HEK293 (cell line): ENCODE results near the gene NFKBIL1.

ENCODE experiments used
- CTCF ChIA-PET: fragments of 350-600 bp; formaldehyde crosslinking; extraction: SDS; loops from one replicate; lab custom pipeline; 2021; ENCODE audit warnings: antibody characterized with exemption; lab: Yijun Ruan, JAX
- POLR2A ChIA-PET: fragments of 300-600 bp; formaldehyde crosslinking; extraction: SDS; loops from one replicate; lab custom pipeline; 2020; ENCODE audit warnings: antibody characterized with exemption, inconsistent platforms; lab: Yijun Ruan, JAX
- H3K27ac ChIP-seq: fragments of 200-500 bp; sonication (Bioruptor generic); 2 replicates; pipeline ENCODE4 v1.5.1; 2014; ENCODE audit warnings: low read depth, low read length, control low read depth, inconsistent platforms; ENCODE audit errors: extremely low read depth
- H3K36me3 ChIP-seq, 2 experiments: fragments of 200-500 bp in 1 of 2; sonication (Bioruptor generic) in 1 of 2; 1 replicate in 1 of 2; 2 replicates in 1 of 2; pipeline ENCODE4 v1.5.1; 2014 to 2017; ENCODE audit warnings: inconsistent platforms in 2 of 2, low read length in 2 of 2; ENCODE audit not compliant: control insufficient read depth in 2 of 2, insufficient read depth in 1 of 2
- H3K4me1 ChIP-seq: fragments of 200-500 bp; sonication (Bioruptor generic); 2 replicates; pipeline ENCODE4 v1.5.1; 2014; ENCODE audit warnings: mild to moderate bottlenecking, low read length, inconsistent platforms; ENCODE audit not compliant: control insufficient read depth, insufficient read depth
- H3K4me3 ChIP-seq: 2 replicates; pipeline ENCODE4 v1.5.1; 2011; ENCODE audit warnings: low read depth, mild to moderate bottlenecking, control low read depth, low read length, moderate library complexity
- H3K9me3 ChIP-seq: fragments of 200-500 bp; sonication (Bioruptor generic); 2 replicates; pipeline ENCODE4 v1.5.1; 2014; ENCODE audit warnings: low read depth, low read length, inconsistent platforms; ENCODE audit not compliant: control insufficient read depth, insufficient read depth
- ATF2 ChIP-seq: fragments of 450-650 bp; formaldehyde crosslinking; IDR thresholded peaks from 2 replicates; pipeline ENCODE4 v1.5.1; 2016; ENCODE audit warnings: missing biosample characterization, missing genetic modification characterization, low read depth
- BCL11A ChIP-seq: fragments of 450-650 bp; formaldehyde crosslinking; IDR thresholded peaks from 2 replicates; pipeline ENCODE4 v1.5.1; 2016; ENCODE audit warnings: low read depth, missing biosample characterization, missing genetic modification characterization
- HOXA7 ChIP-seq: sonication (generic); formaldehyde crosslinking; IDR thresholded peaks from 2 replicates; pipeline ENCODE4 v1.8.1; 2022; ENCODE audit warnings: missing genetic modification reagents, borderline replicate concordance
- KLF10 ChIP-seq: fragments of 450-650 bp; IDR thresholded peaks from 2 replicates; pipeline ENCODE4 v1.5.1; 2018; ENCODE audit warnings: missing biosample characterization, mild to moderate bottlenecking, missing genetic modification characterization
- MEIS1 ChIP-seq: sonication (generic); formaldehyde crosslinking; IDR thresholded peaks from 2 replicates; pipeline ENCODE4 v1.8.1; 2022; ENCODE audit warnings: missing genetic modification reagents, mild to moderate bottlenecking, borderline replicate concordance
- OVOL3 ChIP-seq: fragments of 450-650 bp; formaldehyde crosslinking; IDR thresholded peaks from 2 replicates; pipeline ENCODE4 v1.5.1; 2016; ENCODE audit warnings: missing biosample characterization, missing genetic modification characterization
- SALL2 ChIP-seq: fragments of 450-650 bp; formaldehyde crosslinking; IDR thresholded peaks from 2 replicates; pipeline ENCODE4 v1.5.0; 2017; ENCODE audit warnings: missing biosample characterization, mild to moderate bottlenecking, missing genetic modification characterization, borderline replicate concordance
- SP7 ChIP-seq: fragments of 450-650 bp; formaldehyde crosslinking; IDR thresholded peaks from 2 replicates; pipeline ENCODE4 v1.5.1; 2016; ENCODE audit warnings: missing biosample characterization, missing genetic modification characterization
- WT1 ChIP-seq: fragments of 450-650 bp; formaldehyde crosslinking; IDR thresholded peaks from 2 replicates; pipeline ENCODE4 v1.5.1; 2016; ENCODE audit warnings: missing biosample characterization, missing genetic modification characterization
- ZBTB10 ChIP-seq: fragments of 450-650 bp; formaldehyde crosslinking; IDR thresholded peaks from 2 replicates; pipeline ENCODE4 v1.5.1; 2016; ENCODE audit warnings: missing biosample characterization, missing genetic modification characterization
- ZBTB7A ChIP-seq: fragments of 450-650 bp; formaldehyde crosslinking; IDR thresholded peaks from 2 replicates; pipeline ENCODE4 v1.5.1; 2016; ENCODE audit warnings: low read depth, missing biosample characterization, missing genetic modification characterization
- ZBTB8A ChIP-seq: fragments of 450-650 bp; formaldehyde crosslinking; IDR thresholded peaks from 2 replicates; pipeline ENCODE4 v1.5.1; 2016; ENCODE audit warnings: missing biosample characterization, missing genetic modification characterization
- ZFP69B ChIP-seq: fragments of 450-650 bp; formaldehyde crosslinking; IDR thresholded peaks from 2 replicates; pipeline ENCODE4 v1.5.1; 2016; ENCODE audit warnings: missing biosample characterization, missing genetic modification characterization
- ZNF140 ChIP-seq: fragments of 450-650 bp; formaldehyde crosslinking; IDR thresholded peaks from 2 replicates; pipeline ENCODE4 v1.5.1; 2016; ENCODE audit warnings: missing biosample characterization, missing genetic modification characterization
- ZNF174 ChIP-seq: fragments of 450-650 bp; formaldehyde crosslinking; IDR thresholded peaks from 2 replicates; pipeline ENCODE4 v1.5.0; 2017; ENCODE audit warnings: missing biosample characterization, mild to moderate bottlenecking, missing genetic modification characterization
- ZNF223 ChIP-seq: fragments of 450-650 bp; formaldehyde crosslinking; IDR thresholded peaks from 2 replicates; pipeline ENCODE4 v1.5.1; 2016; ENCODE audit warnings: missing biosample characterization, missing genetic modification characterization
- ZNF266 ChIP-seq: fragments of 450-650 bp; formaldehyde crosslinking; IDR thresholded peaks from 2 replicates; pipeline ENCODE4 v1.5.1; 2016; ENCODE audit warnings: missing biosample characterization, missing genetic modification characterization, low read depth
- ZNF404 ChIP-seq: fragments of 450-650 bp; formaldehyde crosslinking; IDR thresholded peaks from 2 replicates; pipeline ENCODE4 v1.5.1; 2017; ENCODE audit warnings: missing biosample characterization, missing genetic modification characterization
- ZNF473 ChIP-seq: fragments of 450-650 bp; formaldehyde crosslinking; IDR thresholded peaks from 2 replicates; pipeline ENCODE4 v1.5.1; 2017; ENCODE audit warnings: missing biosample characterization, missing genetic modification characterization
- ZNF514 ChIP-seq: fragments of 450-650 bp; formaldehyde crosslinking; IDR thresholded peaks from 2 replicates; pipeline ENCODE4 v1.5.1; 2016; ENCODE audit warnings: missing biosample characterization, missing genetic modification characterization
- ZNF555 ChIP-seq: fragments of 450-650 bp; formaldehyde crosslinking; conservative IDR thresholded peaks from 2 replicates; pipeline ENCODE4 v1.5.1; 2017; ENCODE audit warnings: missing biosample characterization, mild to moderate bottlenecking, missing genetic modification characterization, inconsistent platforms
- ZNF610 ChIP-seq: fragments of 450-650 bp; formaldehyde crosslinking; IDR thresholded peaks from 2 replicates; pipeline ENCODE4 v1.5.1; 2016; ENCODE audit warnings: missing biosample characterization, missing genetic modification characterization, borderline replicate concordance
- ZNF621 ChIP-seq: fragments of 450-650 bp; formaldehyde crosslinking; IDR thresholded peaks from 2 replicates; pipeline ENCODE4 v1.5.1; 2017; ENCODE audit warnings: missing biosample characterization, missing genetic modification characterization
- ZNF654 ChIP-seq: fragments of 450-650 bp; formaldehyde crosslinking; IDR thresholded peaks from 2 replicates; pipeline ENCODE4 v1.5.1; 2016; ENCODE audit warnings: low read depth, missing biosample characterization, missing genetic modification characterization
- ZNF670 ChIP-seq: fragments of 450-650 bp; formaldehyde crosslinking; IDR thresholded peaks from 2 replicates; pipeline ENCODE4 v1.5.1; 2016; ENCODE audit warnings: missing biosample characterization, missing genetic modification characterization, low read depth
- ZNF701 ChIP-seq: fragments of 450-650 bp; formaldehyde crosslinking; IDR thresholded peaks from 2 replicates; pipeline ENCODE4 v1.5.1; 2016; ENCODE audit warnings: missing biosample characterization, missing genetic modification characterization
- ZNF76 ChIP-seq: fragments of 450-650 bp; formaldehyde crosslinking; IDR thresholded peaks from 2 replicates; pipeline ENCODE4; 2016; ENCODE audit warnings: low read depth, missing biosample characterization, missing genetic modification characterization, borderline replicate concordance
- TF ChIP-seq, protein P1 (sequence below): fragments of 450-650 bp; formaldehyde crosslinking; IDR thresholded peaks from 2 replicates; pipeline ENCODE4 v1.5.1; 2016; ENCODE audit warnings: missing biosample characterization, missing genetic modification characterization
- TF ChIP-seq, protein P2 (sequence below): fragments of 450-650 bp; formaldehyde crosslinking; IDR thresholded peaks from 2 replicates; pipeline ENCODE4 v1.5.1; 2016; ENCODE audit warnings: missing biosample characterization, missing genetic modification characterization

NFKBIL1 gene

GRCh38 chr6:31580807-31581433 is 33.5 kb downstream of the NFKBIL1 start:
- Histone ChIP-seq H3K27ac (peak overlapping the region; percentile 34; the same call in 1 of the 2 replicates), H3K9me3 (no peaks in the 10 kb centered on the region), H3K36me3 (no peaks in the 10 kb centered on the region), H3K4me3 (peak overlapping the region; percentile 44), H3K4me1 (peaks cover 4% of the 10 kb centered on the region; the same call in 1 of the 2 replicates)
- ChIA-PET CTCF (interaction anchor here (0.6 to 18.7 kb wide), 30 partner anchors 8 to 1434 kb away, joined by 3 to 518 read pairs (median 4); partner anchors contain the start of genes AIF1, ATP6V1G2, LTA and MICA), POLR2A (interaction anchor here (0.6 to 2.1 kb wide), 9 partner anchors 12 to 250 kb away, joined by 3 to 7 read pairs (median 4); partner anchors contain the start of genes DDX39B, HSPA1B, NCR3 and PRRC2A)
- TF ChIP-seq SALL2 (tag by site-specific recombination) (no peak), ZBTB7A (peak; percentile 77; the same call in 1 of the 2 replicates), ZFP69B (tag by site-specific recombination) (no peak), ZNF266 (no peak), WT1 (tag by site-specific recombination) (no peak), ZNF404 (tag by site-specific recombination) (no peak), ZNF174 (tag by site-specific recombination) (no peak), MEIS1 (no peak), ZNF654 (tag by site-specific recombination) (peak; percentile 18; the same call in 1 of the 2 replicates), ZNF76 (peak; percentile 24; the same call in 1 of the 2 replicates), OVOL3 (tag by site-specific recombination) (no peak), ZNF621 (tag by site-specific recombination) (no peak), ZBTB8A (tag by site-specific recombination) (peak; percentile 77), ZNF473 (tag by site-specific recombination) (no peak), HOXA7 (CRISPR knock-in tag) (no peak), ZBTB10 (tag by site-specific recombination) (peak; percentile 85), ZNF670 (tag by site-specific recombination) (no peak), ZNF701 (tag by site-specific recombination) (no peak), ZNF223 (no peak), KLF10 (tag by site-specific recombination) (no peak; the same call in 1 of the 2 replicates), SP7 (peak; percentile 46; the same call in 1 of the 2 replicates), ZNF514 (tag by site-specific recombination) (no peak), ATF2 (no peak), BCL11A (tag by site-specific recombination) (no peak), ZNF555 (tag by site-specific recombination) (no peak), ZNF610 (tag by site-specific recombination) (0 out of 2 replicates have a peak, but pooled peaks have one; percentile 70), ZNF140 (no peak)
- TF ChIP-seq, protein P1, sequence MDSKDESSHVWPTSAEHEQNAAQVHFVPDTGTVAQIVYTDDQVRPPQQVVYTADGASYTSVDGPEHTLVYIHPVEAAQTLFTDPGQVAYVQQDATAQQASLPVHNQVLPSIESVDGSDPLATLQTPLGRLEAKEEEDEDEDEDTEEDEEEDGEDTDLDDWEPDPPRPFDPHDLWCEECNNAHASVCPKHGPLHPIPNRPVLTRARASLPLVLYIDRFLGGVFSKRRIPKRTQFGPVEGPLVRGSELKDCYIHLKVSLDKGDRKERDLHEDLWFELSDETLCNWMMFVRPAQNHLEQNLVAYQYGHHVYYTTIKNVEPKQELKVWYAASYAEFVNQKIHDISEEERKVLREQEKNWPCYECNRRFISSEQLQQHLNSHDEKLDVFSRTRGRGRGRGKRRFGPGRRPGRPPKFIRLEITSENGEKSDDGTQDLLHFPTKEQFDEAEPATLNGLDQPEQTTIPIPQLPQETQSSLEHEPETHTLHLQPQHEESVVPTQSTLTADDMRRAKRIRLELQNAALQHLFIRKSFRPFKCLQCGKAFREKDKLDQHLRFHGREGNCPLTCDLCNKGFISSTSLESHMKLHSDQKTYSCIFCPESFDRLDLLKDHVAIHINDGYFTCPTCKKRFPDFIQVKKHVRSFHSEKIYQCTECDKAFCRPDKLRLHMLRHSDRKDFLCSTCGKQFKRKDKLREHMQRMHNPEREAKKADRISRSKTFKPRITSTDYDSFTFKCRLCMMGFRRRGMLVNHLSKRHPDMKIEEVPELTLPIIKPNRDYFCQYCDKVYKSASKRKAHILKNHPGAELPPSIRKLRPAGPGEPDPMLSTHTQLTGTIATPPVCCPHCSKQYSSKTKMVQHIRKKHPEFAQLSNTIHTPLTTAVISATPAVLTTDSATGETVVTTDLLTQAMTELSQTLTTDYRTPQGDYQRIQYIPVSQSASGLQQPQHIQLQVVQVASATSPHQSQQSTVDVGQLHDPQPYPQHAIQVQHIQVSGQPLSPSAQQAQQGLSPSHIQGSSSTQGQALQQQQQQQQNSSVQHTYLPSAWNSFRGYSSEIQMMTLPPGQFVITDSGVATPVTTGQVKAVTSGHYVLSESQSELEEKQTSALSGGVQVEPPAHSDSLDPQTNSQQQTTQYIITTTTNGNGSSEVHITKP (tag by site-specific recombination), result no peak
- TF ChIP-seq, protein P2, sequence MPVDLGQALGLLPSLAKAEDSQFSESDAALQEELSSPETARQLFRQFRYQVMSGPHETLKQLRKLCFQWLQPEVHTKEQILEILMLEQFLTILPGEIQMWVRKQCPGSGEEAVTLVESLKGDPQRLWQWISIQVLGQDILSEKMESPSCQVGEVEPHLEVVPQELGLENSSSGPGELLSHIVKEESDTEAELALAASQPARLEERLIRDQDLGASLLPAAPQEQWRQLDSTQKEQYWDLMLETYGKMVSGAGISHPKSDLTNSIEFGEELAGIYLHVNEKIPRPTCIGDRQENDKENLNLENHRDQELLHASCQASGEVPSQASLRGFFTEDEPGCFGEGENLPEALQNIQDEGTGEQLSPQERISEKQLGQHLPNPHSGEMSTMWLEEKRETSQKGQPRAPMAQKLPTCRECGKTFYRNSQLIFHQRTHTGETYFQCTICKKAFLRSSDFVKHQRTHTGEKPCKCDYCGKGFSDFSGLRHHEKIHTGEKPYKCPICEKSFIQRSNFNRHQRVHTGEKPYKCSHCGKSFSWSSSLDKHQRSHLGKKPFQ (tag by site-specific recombination), result no peak
